Keratinocyte (primary cell): ENCODE data around the gene TCERG1L. TPM values are rescaled to one million over a fixed set of nuclear protein-coding genes. Genes with fewer than 3 reads are reported as not detected.

ENCODE experiments used
- DNase-seq: peaks from one replicate; pipeline ENCODE4 v3.0.0-alpha.2; 2011; ENCODE audit warnings: low read depth, missing footprints, low spot score
- FAIRE-seq: peaks from 2 replicates; lab custom pipeline; 2011; peaks lifted over from hg19 to GRCh38; lab: Jason Lieb, UNC
- H2AFZ ChIP-seq: 2 replicates; pipeline ENCODE4 v1.6.0; 2012; ENCODE audit warnings: low read length, control low read depth, inconsistent platforms; ENCODE audit not compliant: control insufficient read depth
- H3K27ac ChIP-seq: 2 replicates; pipeline ENCODE4 v1.5.1; 2011; ENCODE audit warnings: low read length; ENCODE audit not compliant: control insufficient read depth, insufficient read depth
- H3K27me3 ChIP-seq: 3 replicates; pipeline ENCODE4 v1.6.0; 2011; ENCODE audit warnings: low read length; ENCODE audit not compliant: control insufficient read depth, insufficient read depth; ENCODE audit errors: extremely low read depth
- H3K36me3 ChIP-seq, 2 experiments: 2 replicates in 1 of 2; 3 replicates in 1 of 2; pipeline ENCODE4 v1.5.1; 2011; ENCODE audit warnings: low read length in 2 of 2, mild to moderate bottlenecking in 1 of 2; ENCODE audit not compliant: control insufficient read depth in 2 of 2, insufficient read depth in 2 of 2; ENCODE audit errors: extremely low read depth in 1 of 2
- H3K4me1 ChIP-seq: 3 replicates; pipeline ENCODE4 v1.5.1; 2011; ENCODE audit warnings: low read length; ENCODE audit not compliant: control insufficient read depth, insufficient read depth; ENCODE audit errors: extremely low read depth
- H3K4me2 ChIP-seq: 3 replicates; pipeline ENCODE4 v1.6.0; 2011; ENCODE audit warnings: low read depth, low read length; ENCODE audit not compliant: control insufficient read depth, insufficient read depth; ENCODE audit errors: extremely low read depth
- H3K4me3 ChIP-seq, 3 experiments: fragments of 200-600 bp in 1 of 3; sonication (generic) in 1 of 3; 2 replicates in 2 of 3; 3 replicates in 1 of 3; pipeline ENCODE4 v1.5.1; 2011 to 2016; ENCODE audit warnings: low read length in 3 of 3, mild to moderate bottlenecking in 3 of 3, control low read depth in 2 of 3, inconsistent platforms in 1 of 3, low read depth in 1 of 3, mixed read lengths in 1 of 3, mixed run types in 1 of 3, moderate library complexity in 1 of 3; ENCODE audit not compliant: control insufficient read depth in 2 of 3, insufficient read depth in 2 of 3; ENCODE audit errors: extremely low read depth in 1 of 3
- H3K79me2 ChIP-seq: 2 replicates; pipeline ENCODE4 v1.6.0; 2012; ENCODE audit warnings: low read length; ENCODE audit not compliant: control insufficient read depth, insufficient read depth
- H3K9ac ChIP-seq: 3 replicates; pipeline ENCODE4 v1.6.0; 2011; ENCODE audit warnings: low read length; ENCODE audit not compliant: control insufficient read depth, insufficient read depth; ENCODE audit errors: extremely low read depth
- H3K9me1 ChIP-seq: 3 replicates; pipeline ENCODE4 v1.6.0; 2011; ENCODE audit warnings: low read length; ENCODE audit not compliant: control insufficient read depth, insufficient read depth; ENCODE audit errors: extremely low read depth
- H3K9me3 ChIP-seq: 2 replicates; pipeline ENCODE4 v1.5.1; 2012; ENCODE audit warnings: low read depth, low read length; ENCODE audit not compliant: control insufficient read depth
- H4K20me1 ChIP-seq: 3 replicates; pipeline ENCODE4 v1.6.0; 2011; ENCODE audit warnings: low read length; ENCODE audit not compliant: control insufficient read depth, insufficient read depth; ENCODE audit errors: extremely low read depth
- CTCF ChIP-seq, 3 experiments: IDR thresholded peaks in 1 of 3; conservative IDR thresholded peaks in 1 of 3; optimal IDR thresholded peaks in 1 of 3; 2 replicates in 2 of 3; 3 replicates in 1 of 3; pipeline versions ENCODE3 to v1.5.1; 2011; ENCODE audit warnings: low read length in 3 of 3, mild to moderate bottlenecking in 3 of 3, moderate library complexity in 2 of 3, control low read depth in 1 of 3, inconsistent platforms in 1 of 3; ENCODE audit not compliant: insufficient read depth in 2 of 3; ENCODE audit errors: extremely low read depth in 1 of 3
- EZH2 ChIP-seq: IDR thresholded peaks from one replicate; pipeline ENCODE4 v1.6.1; 2012; ENCODE audit warnings: inconsistent platforms, mild to moderate bottlenecking, low read length, moderate library complexity
- dilution Hi-C: fragments of 300-500 bp; cut with MboI; formaldehyde crosslinking; loops from one replicate; pipeline ENCODE4 v1.7.0; 2020; ENCODE audit warnings: low sequenced_read_pairs; ENCODE audit not compliant: extremely low pct_ligation_motif_present
- polyA plus RNA-seq, 5 experiments: library from polyadenylated mRNA; depleted of rRNA in 3 of 5; stranded (reverse) in 3 of 5; stranded (forward) in 1 of 5; unstranded in 1 of 5; fragments of >200 nt; gene quantifications; 1 replicate in 1 of 5; 2 replicates in 3 of 5; 3 replicates in 1 of 5; pipeline versions ENCODE4 v1.2.1 to v1.2.3, GENCODE V29; 2011 to 2012; ENCODE audit warnings: missing spikeins in 2 of 5, low read depth in 1 of 5, low replicate concordance in 1 of 5

The TCERG1L gene
- polyA plus RNA-seq, 1 donor (not counting 4 experiments of a cell fraction or from before 2014, with no cell fraction given) = not detected

- no peak for DNase-seq
- Histone ChIP-seq H3K9me1 (no peaks in the 10 kb centered on the region), H3K4me3 (no peak overlapping the region), H3K27me3 (no peaks in the 10 kb centered on the region), H3K36me3 (no peaks in the 10 kb centered on the region), H3K9ac (no peak overlapping the region), H3K79me2 (no peaks in the 10 kb centered on the region), H3K4me2 (no peak overlapping the region), H3K4me1 (no peaks in the 10 kb centered on the region), H3K9me3 (peaks cover 23% of the 10 kb centered on the region), H4K20me1 (no peaks in the 10 kb centered on the region), H3K27ac (no peak overlapping the region), H2AFZ (no peak overlapping the region)
- dilution Hi-C loops = no loop called here
- TF ChIP-seq CTCF (optimal IDR thresholded peaks at IDR 0.05 in 1 of 3, IDR thresholded peaks at IDR 0.05 in 1 of 3, conservative IDR thresholded peaks at IDR 0.05 in 1 of 3; ENCODE audit: extremely low read depth in 1 of 3, insufficient read depth in 2 of 3, low read length in 3 of 3) (no peak), EZH2 (no peak)
- FAIRE-seq = no peak
These were observed 148.4 kb downstream of the TCERG1L start for GRCh38 chr10:131162866-131163843.

DNA sequence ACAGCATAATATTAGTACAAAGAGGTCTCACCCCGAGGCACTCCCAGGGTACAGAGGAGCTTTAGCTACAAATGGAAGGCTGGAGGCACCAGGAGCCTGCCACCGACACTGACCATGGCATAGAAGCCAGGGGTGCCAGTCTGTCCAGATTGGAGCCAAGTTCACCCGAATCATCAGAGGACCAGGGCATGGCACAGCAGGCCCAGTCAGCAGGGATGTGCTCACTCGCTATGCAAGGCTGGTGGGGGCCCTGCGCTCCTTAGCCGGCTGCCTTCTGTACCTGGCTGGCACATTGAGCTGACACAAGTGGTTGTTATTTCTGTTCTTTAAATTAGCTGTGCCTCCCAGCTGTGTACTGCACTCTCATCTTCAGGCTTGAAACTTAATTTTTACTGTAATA is 149.3 kb downstream of the TCERG1L start:
- DNase-seq (no peak), FAIRE-seq (no peak)
- Histone ChIP-seq H3K27ac (no peak overlapping the region), H3K9me1 (no peaks in the 10 kb centered on the region), H3K36me3 (no peaks in the 10 kb centered on the region), H3K4me3 (no peak overlapping the region), H4K20me1 (no peaks in the 10 kb centered on the region), H3K9me3 (peaks cover 21% of the 10 kb centered on the region), H3K9ac (no peak overlapping the region), H3K4me2 (no peak overlapping the region), H2AFZ (no peak overlapping the region), H3K27me3 (no peaks in the 10 kb centered on the region), H3K4me1 (no peaks in the 10 kb centered on the region), H3K79me2 (no peaks in the 10 kb centered on the region)
- dilution Hi-C loops = no loop called here
- no peak for TF ChIP-seq CTCF (optimal IDR thresholded peaks at IDR 0.05 in 1 of 3, IDR thresholded peaks at IDR 0.05 in 1 of 3, conservative IDR thresholded peaks at IDR 0.05 in 1 of 3; ENCODE audit: extremely low read depth in 1 of 3, insufficient read depth in 2 of 3, low read length in 3 of 3)
- no peak for TF ChIP-seq EZH2
